Neural crest cell (in vitro differentiated cells): ENCODE results near the gene PDCL2. TPM values are rescaled to one million over a fixed set of nuclear protein-coding genes. Genes with fewer than 3 reads are reported as not detected.
A peak's percentile ranks its signal among the peaks of the same experiment; 100 is the strongest.

ENCODE experiments used
- DNase-seq: peaks from one replicate; pipeline ENCODE4 v3.0.0; 2021; ENCODE audit warnings: low read depth, mixed read lengths, low spot score
- H3K27ac Mint-ChIP-seq: one replicate; pipeline ENCODE4 v1.8.0; 2021; ENCODE audit warnings: mild to moderate bottlenecking, mixed read lengths; ENCODE audit not compliant: unreplicated experiment
- H3K27me3 Mint-ChIP-seq: 2 replicates; pipeline ENCODE4 v1.8.0; 2021; ENCODE audit warnings: low read depth, mild to moderate bottlenecking, mixed read lengths
- H3K36me3 Mint-ChIP-seq: 2 replicates; pipeline ENCODE4 v1.8.0; 2021; ENCODE audit warnings: low read depth, mild to moderate bottlenecking, mixed read lengths
- H3K4me1 Mint-ChIP-seq: 2 replicates; pipeline ENCODE4 v1.8.0; 2021; ENCODE audit warnings: mixed read lengths
- H3K4me3 Mint-ChIP-seq: one replicate; pipeline ENCODE4 v1.8.0; 2021; ENCODE audit warnings: mild to moderate bottlenecking, mixed read lengths
- H3K9me3 Mint-ChIP-seq: 2 replicates; pipeline ENCODE4 v1.8.0; 2021; ENCODE audit warnings: mixed read lengths
- CTCF ChIP-seq: fragments of 200-600 bp; sonication (generic); conservative IDR thresholded peaks from 2 replicates; pipeline ENCODE4 v1.5.0; 2021; ENCODE audit warnings: antibody characterized with exemption, mild to moderate bottlenecking
- long read RNA-seq: library from polyadenylated mRNA; unstranded; transcript quantifications from one replicate; pipeline ENCODE4 v2.0.0, GENCODE V29; 2020
- total RNA-seq: library from RNA; stranded (reverse); gene quantifications from 2 replicates; pipeline ENCODE4 v1.2.1, GENCODE V29; 2021

Gene PDCL2
- not detected in 2 replicates for total RNA-seq
- long read RNA-seq, result 0 reads

- no peak for TF ChIP-seq CTCF
- no peak within 1 kb of the TSS for H3K27ac Mint-ChIP-seq
- no peak for DNase-seq
- peaks cover 6% of the 10 kb centered on the region for H3K36me3 Mint-ChIP-seq
- H3K27me3 Mint-ChIP-seq, result no peaks in the 10 kb centered on the region
- no peaks in the 10 kb centered on the region for H3K4me1 Mint-ChIP-seq
- H3K4me3 Mint-ChIP-seq, result no peak within 1 kb of the TSS
- H3K9me3 Mint-ChIP-seq, result peaks cover 10% of the 10 kb centered on the region
Observed at GRCh38 chr4:55592014-55592413, at the start of gene PDCL2. PDCL2 (minus strand) TSS chr4:55592245; CDS start chr4:55592109, 136 bp downstream.

- no peak for TF ChIP-seq CTCF
- Mint-ChIP-seq H3K9me3 (no peaks in the 10 kb centered on the region), H3K27me3 (peaks cover 32% of the 10 kb centered on the region), H3K4me1 (peaks cover 45% of the 10 kb centered on the region), H3K36me3 (no peaks in the 10 kb centered on the region), H3K27ac (no peak overlapping the region), H3K4me3 (peak overlapping the region; percentile 79)
- no peak for DNase-seq
Observed at GRCh38 chr4:55637272-55637820, 45.3 kb upstream of the PDCL2 start.

GRCh38 chr4:55636656-55636999, 44.6 kb upstream of the PDCL2 start:
- H3K4me3 Mint-ChIP-seq, result peak overlapping the region; percentile 87
- DNase-seq, result no peak
- no peak overlapping the region for H3K27ac Mint-ChIP-seq
- peaks cover 45% of the 10 kb centered on the region for H3K4me1 Mint-ChIP-seq
- peaks cover 35% of the 10 kb centered on the region for H3K27me3 Mint-ChIP-seq
- TF ChIP-seq CTCF, result no peak
- H3K36me3 Mint-ChIP-seq, result peaks cover 3% of the 10 kb centered on the region
- peaks cover 2% of the 10 kb centered on the region for H3K9me3 Mint-ChIP-seq

- Mint-ChIP-seq H3K4me1 (peaks cover 45% of the 10 kb centered on the region), H3K9me3 (peaks cover 6% of the 10 kb centered on the region)
Observed at GRCh38 chr4:55635741-55636655, 44.0 kb upstream of the PDCL2 start, which contains the start of gene NMU. NMU (minus strand) TSS chr4:55636298; CDS start chr4:55636192, 106 bp downstream.

GRCh38 chr4:55635282-55635681, 43.2 kb upstream of the PDCL2 start:
- TF ChIP-seq CTCF, result no peak

More at GRCh38 chr4:55635741-55636655, 44.0 kb upstream of the PDCL2 start, which contains the start of gene NMU:
- peak; percentile 11 for TF ChIP-seq CTCF
- DNase-seq, result peak; percentile 23
- H3K36me3 Mint-ChIP-seq, result peaks cover 5% of the 10 kb centered on the region
- peak within 1 kb of the TSS; percentile 77 for H3K27ac Mint-ChIP-seq
- H3K27me3 Mint-ChIP-seq, result peaks cover 37% of the 10 kb centered on the region
- peak within 1 kb of the TSS; percentile 87 for H3K4me3 Mint-ChIP-seq

More at GRCh38 chr4:55635282-55635681, 43.2 kb upstream of the PDCL2 start:
- Mint-ChIP-seq H3K4me1 (peaks cover 45% of the 10 kb centered on the region), H3K9me3 (peaks cover 9% of the 10 kb centered on the region), H3K27me3 (peaks cover 37% of the 10 kb centered on the region), H3K27ac (no peak overlapping the region), H3K36me3 (peaks cover 9% of the 10 kb centered on the region), H3K4me3 (peak overlapping the region; percentile 84)
- no peak for DNase-seq
